CD8-positive, alpha-beta memory T cell (primary cell): ENCODE results near the gene TBCD. TPM values are rescaled to one million over a fixed set of nuclear protein-coding genes. Genes with fewer than 3 reads are reported as not detected.

Experiments
- CTCF ChIA-PET: fragments of 350-600 bp; sonication (Branson Sonifier 250); formaldehyde crosslinking; loops from one replicate; lab custom pipeline; 2021; ENCODE audit warnings: antibody characterized with exemption; lab: Charles Lee
- POLR2A ChIA-PET: fragments of 350-600 bp; sonication (Branson Sonifier 250); formaldehyde crosslinking; loops from one replicate; lab custom pipeline; 2021; ENCODE audit warnings: antibody characterized with exemption; lab: Charles Lee
- DNase-seq, 5 donors: peaks; one replicate each; pipeline versions ENCODE4 v3.0.0 to v3.0.0-alpha.2; 2020 to 2022; ENCODE audit warnings: mixed read lengths in 1 of 5
- H3K27ac ChIP-seq: one replicate; pipeline ENCODE4 v1.7.0; 2013; ENCODE audit warnings: low read depth, mild to moderate bottlenecking, low read length, moderate library complexity
- H3K27me3 ChIP-seq: 2 replicates; pipeline ENCODE4 v1.7.0; 2013; ENCODE audit warnings: low read length, mild to moderate bottlenecking; ENCODE audit not compliant: insufficient read depth, poor library complexity, severe bottlenecking
- H3K36me3 ChIP-seq: 2 replicates; pipeline ENCODE4 v1.7.0; 2013; ENCODE audit warnings: mild to moderate bottlenecking, low read length, moderate library complexity; ENCODE audit not compliant: insufficient read depth
- H3K4me1 ChIP-seq: 2 replicates; pipeline ENCODE4 v1.7.0; 2013; ENCODE audit warnings: mild to moderate bottlenecking, low read length, moderate library complexity; ENCODE audit not compliant: insufficient read depth
- H3K4me3 ChIP-seq: 2 replicates; pipeline ENCODE4 v1.7.0; 2013; ENCODE audit warnings: mild to moderate bottlenecking, low read length
- H3K9me3 ChIP-seq: 2 replicates; pipeline ENCODE4 v1.7.0; 2013; ENCODE audit warnings: mild to moderate bottlenecking, low read length
- H3K27ac Mint-ChIP-seq, 8 donors: one replicate each; pipeline ENCODE4 v1.8.0; 2020 to 2021; ENCODE audit warnings: mixed read lengths in 8 of 8, mild to moderate bottlenecking in 6 of 8, inconsistent platforms in 3 of 8, moderate library complexity in 3 of 8
- H3K27me3 Mint-ChIP-seq, 2 donors: one replicate each; pipeline ENCODE4 v1.8.0; 2020 to 2021; ENCODE audit warnings: mixed read lengths in 2 of 2, mild to moderate bottlenecking in 1 of 2, moderate library complexity in 1 of 2
- H3K36me3 Mint-ChIP-seq, 3 donors: one replicate each; pipeline ENCODE4 v1.8.0; 2020 to 2021; ENCODE audit warnings: mixed read lengths in 3 of 3, inconsistent platforms in 1 of 3, mild to moderate bottlenecking in 1 of 3
- H3K4me1 Mint-ChIP-seq, 3 donors: one replicate each; pipeline ENCODE4 v1.8.0; 2020 to 2021; ENCODE audit warnings: mixed read lengths in 3 of 3, inconsistent platforms in 1 of 3, mild to moderate bottlenecking in 1 of 3
- H3K4me3 Mint-ChIP-seq, 7 donors: one replicate each; pipeline ENCODE4 v1.8.0; 2020 to 2021; ENCODE audit warnings: mixed read lengths in 7 of 7, mild to moderate bottlenecking in 6 of 7, moderate library complexity in 4 of 7, inconsistent platforms in 2 of 7
- H3K9me3 Mint-ChIP-seq, 5 donors: one replicate each; pipeline ENCODE4 v1.8.0; 2020 to 2022; ENCODE audit warnings: mixed read lengths in 5 of 5, mild to moderate bottlenecking in 3 of 5, moderate library complexity in 2 of 5, inconsistent platforms in 1 of 5
- polyA plus RNA-seq: library from polyadenylated mRNA; unstranded; fragments of 300-500 nt; fragmentation: Illumina TruSeq; gene quantifications from one replicate; pipeline ENCODE4 v1.2.3, GENCODE V29; 2021
- total RNA-seq, 2 experiments: library from RNA; stranded (reverse); gene quantifications; one replicate each; pipeline ENCODE4 v1.2.3, GENCODE V29; 2021

TBCD gene
- total and polyA plus RNA-seq, 3 experiments from 2014 or later: 79.1 to 130 (median 83.7) TPM

GRCh38 chr17:82854226-82854625, 102.4 kb downstream of the TBCD start:
- H3K27ac Mint-ChIP-seq: peak overlapping the region in 2 of 8 donors; percentile 25 to 36

GRCh38 chr17:82856361-82856760, 104.5 kb downstream of the TBCD start:
- ChIA-PET CTCF (no interaction called here), POLR2A (no interaction called here)
- Histone ChIP-seq H3K27me3 (no peaks in the 10 kb centered on the region), H3K4me3 (no peak overlapping the region), H3K9me3 (no peaks in the 10 kb centered on the region), H3K36me3 (peaks cover 3% of the 10 kb centered on the region), H3K27ac (no peak overlapping the region), H3K4me1 (peaks cover 34% of the 10 kb centered on the region)
- Mint-ChIP-seq H3K4me1 (peaks cover 29 to 37% (median 35%) of the 10 kb centered on the region in 3 donors), H3K27me3 (no peaks in the 10 kb centered on the region), H3K27ac (peak overlapping the region in 1 of 8 donors; percentile 68), H3K4me3 (no peak overlapping the region), H3K36me3 (peaks cover 0 to 19% (median 9%) of the 10 kb centered on the region in 3 donors), H3K9me3 (no peaks in the 10 kb centered on the region)
- no peak for DNase-seq

More at GRCh38 chr17:82854226-82854625, 102.4 kb downstream of the TBCD start:
- no peak overlapping the region for H3K4me3 ChIP-seq
- no peaks in the 10 kb centered on the region for H3K27me3 ChIP-seq
- DNase-seq: no peak
- peaks cover 14% of the 10 kb centered on the region for H3K4me1 ChIP-seq
- peaks cover 3% of the 10 kb centered on the region for H3K36me3 ChIP-seq
- Mint-ChIP-seq H3K27me3 (no peaks in the 10 kb centered on the region), H3K4me3 (peak overlapping the region in 1 of 7 donors; percentile 52), H3K36me3 (peaks cover 0 to 20% (median 15%) of the 10 kb centered on the region in 3 donors), H3K9me3 (no peaks in the 10 kb centered on the region), H3K4me1 (peaks cover 15 to 21% (median 19%) of the 10 kb centered on the region in 3 donors)
- H3K9me3 ChIP-seq: no peaks in the 10 kb centered on the region
- POLR2A ChIA-PET: no interaction called here
- CTCF ChIA-PET: interaction anchor here (0.8 to 1.5 kb wide), 2 partner anchors 11 to 72 kb away, joined by 3 to 4 read pairs; no protein-coding TSS in a partner anchor
- H3K27ac ChIP-seq: no peak overlapping the region

GRCh38 chr17:82858376-82859126, 106.7 kb downstream of the TBCD start:
- Histone ChIP-seq H3K4me1 (peaks cover 52% of the 10 kb centered on the region), H3K9me3 (no peaks in the 10 kb centered on the region), H3K36me3 (peaks cover 3% of the 10 kb centered on the region), H3K4me3 (no peak overlapping the region), H3K27ac (peak overlapping the region; percentile 46), H3K27me3 (no peaks in the 10 kb centered on the region)
- Mint-ChIP-seq H3K27ac (peak overlapping the region; percentile 95 to 100 (median 98)), H3K4me1 (peaks cover 48 to 52% (median 48%) of the 10 kb centered on the region in 3 donors), H3K4me3 (peak overlapping the region; percentile 49 to 92 (median 78)), H3K36me3 (peaks cover 0 to 17% (median 4%) of the 10 kb centered on the region in 3 donors), H3K9me3 (no peaks in the 10 kb centered on the region), H3K27me3 (no peaks in the 10 kb centered on the region)
- CTCF ChIA-PET: no interaction called here
- POLR2A ChIA-PET: interaction anchor here (1.1 kb wide), 1 partner anchor 24 kb away, joined by 3 read pairs; no protein-coding TSS in a partner anchor
- peak; percentile 31 to 67 (median 35) for DNase-seq

GRCh38 chr17:82859431-82860403, 107.9 kb downstream of the TBCD start:
- Mint-ChIP-seq H3K27ac (peak overlapping the region; percentile 95 to 100 (median 98)), H3K27me3 (no peaks in the 10 kb centered on the region), H3K9me3 (no peaks in the 10 kb centered on the region), H3K4me1 (peaks cover 56 to 64% (median 59%) of the 10 kb centered on the region in 3 donors), H3K36me3 (peaks cover 0 to 6% (median 3%) of the 10 kb centered on the region in 3 donors), H3K4me3 (peak overlapping the region; percentile 80 to 92 (median 87))
- Histone ChIP-seq H3K4me1 (peaks cover 61% of the 10 kb centered on the region), H3K9me3 (no peaks in the 10 kb centered on the region), H3K27ac (peak overlapping the region; percentile 46), H3K36me3 (peaks cover 1% of the 10 kb centered on the region), H3K27me3 (no peaks in the 10 kb centered on the region), H3K4me3 (peak overlapping the region; percentile 50)
- POLR2A ChIA-PET: interaction anchor here (1.1 kb wide), 1 partner anchor 23 kb away, joined by 3 read pairs; no protein-coding TSS in a partner anchor
- peak in 4 of 5 donors; percentile 39 to 72 (median 50) for DNase-seq
- CTCF ChIA-PET: interaction anchor here (1.1 to 1.6 kb wide), 3 partner anchors 9 to 84 kb away, joined by 3 to 4 read pairs (median 3); no protein-coding TSS in a partner anchor

- Mint-ChIP-seq H3K27me3 (no peaks in the 10 kb centered on the region), H3K4me3 (peak overlapping the region; percentile 80 to 92 (median 87)), H3K9me3 (no peaks in the 10 kb centered on the region), H3K36me3 (peaks cover 0 to 3% (median 2%) of the 10 kb centered on the region in 3 donors), H3K27ac (peak overlapping the region; percentile 95 to 100 (median 98)), H3K4me1 (peaks cover 66 to 74% (median 68%) of the 10 kb centered on the region in 3 donors)
- Histone ChIP-seq H3K27ac (peak overlapping the region; percentile 46), H3K4me1 (peaks cover 72% of the 10 kb centered on the region), H3K27me3 (no peaks in the 10 kb centered on the region), H3K9me3 (no peaks in the 10 kb centered on the region), H3K36me3 (no peaks in the 10 kb centered on the region), H3K4me3 (peak overlapping the region; percentile 50)
- ChIA-PET CTCF (interaction anchor here (1.1 to 1.6 kb wide), 3 partner anchors 10 to 86 kb away, joined by 3 to 4 read pairs (median 3); no protein-coding TSS in a partner anchor), POLR2A (no interaction called here)
- DNase-seq: no peak
Observed at GRCh38 chr17:82860606-82861392, 108.9 kb downstream of the TBCD start.

- Histone ChIP-seq H3K9me3 (no peaks in the 10 kb centered on the region), H3K36me3 (no peaks in the 10 kb centered on the region), H3K4me1 (peaks cover 78% of the 10 kb centered on the region), H3K4me3 (no peak overlapping the region), H3K27me3 (no peaks in the 10 kb centered on the region), H3K27ac (no peak overlapping the region)
- H3K4me1 Mint-ChIP-seq: peaks cover 72 to 80% (median 74%) of the 10 kb centered on the region in 3 donors
- peak overlapping the region; percentile 28 to 92 (median 56) for H3K4me3 Mint-ChIP-seq
- H3K27me3 Mint-ChIP-seq: no peaks in the 10 kb centered on the region
- no peaks in the 10 kb centered on the region for H3K36me3 Mint-ChIP-seq
- ChIA-PET CTCF (no interaction called here), POLR2A (interaction anchor here (0.6 kb wide), 1 partner anchor 340 kb away, joined by 3 read pairs; no protein-coding TSS in a partner anchor)
- H3K9me3 Mint-ChIP-seq: no peaks in the 10 kb centered on the region
- DNase-seq: no peak
- H3K27ac Mint-ChIP-seq: peak overlapping the region in 7 of 8 donors; percentile 26 to 93 (median 81)
Observed at GRCh38 chr17:82861393-82861775, 109.5 kb downstream of the TBCD start.

- Histone ChIP-seq H3K27ac (no peak overlapping the region), H3K27me3 (no peaks in the 10 kb centered on the region), H3K36me3 (no peaks in the 10 kb centered on the region), H3K4me3 (no peak overlapping the region), H3K4me1 (peaks cover 86% of the 10 kb centered on the region), H3K9me3 (no peaks in the 10 kb centered on the region)
- CTCF ChIA-PET: no interaction called here
- Mint-ChIP-seq H3K36me3 (no peaks in the 10 kb centered on the region), H3K4me3 (peak overlapping the region in 4 of 7 donors; percentile 22 to 61 (median 32)), H3K4me1 (peaks cover 70 to 83% (median 75%) of the 10 kb centered on the region in 3 donors), H3K27me3 (no peaks in the 10 kb centered on the region), H3K9me3 (no peaks in the 10 kb centered on the region), H3K27ac (peak overlapping the region; percentile 92 to 99 (median 97))
- POLR2A ChIA-PET: interaction anchor here (0.6 to 0.7 kb wide), 2 partner anchors 339 to 556 kb away, joined by 3 read pairs; no protein-coding TSS in a partner anchor
- no peak for DNase-seq
Observed at GRCh38 chr17:82862191-82862590, 110.3 kb downstream of the TBCD start.
